ENCODE measurements around the gene CNTF.

CNTF gene

DNA sequence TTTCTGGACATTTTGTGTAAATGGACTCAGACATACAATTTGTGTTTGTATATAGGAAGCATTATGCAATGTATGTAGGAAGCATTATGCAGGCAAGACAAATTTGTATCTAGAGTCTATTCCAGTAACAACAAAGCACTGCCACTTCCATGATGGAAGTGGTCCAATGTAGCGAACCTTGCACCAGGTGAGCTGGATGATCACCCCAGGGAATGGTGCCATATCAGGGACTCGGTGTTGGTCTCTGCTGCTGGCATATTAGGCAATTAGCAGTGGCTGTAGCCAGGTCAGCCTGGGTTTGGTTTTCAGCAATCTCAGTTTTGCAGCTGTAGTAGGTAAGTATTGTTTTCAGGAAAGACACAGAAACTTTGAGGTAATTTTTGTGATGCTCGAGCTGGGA is 30.8 kb upstream of the CNTF start:
- no peak for DNase-seq
- no peaks in the 10 kb centered on the region for H3K4me1 ChIP-seq (ENCODE audit: insufficient read depth, low read length)
- no peak overlapping the region for H3K27ac ChIP-seq (ENCODE audit: low read length)
- H3K27me3 ChIP-seq (ENCODE audit: insufficient read depth, low read length, poor library complexity): no peaks in the 10 kb centered on the region
- no peak overlapping the region for H2AFZ ChIP-seq (ENCODE audit: low read depth, low read length)
- TF ChIP-seq, protein P1, sequence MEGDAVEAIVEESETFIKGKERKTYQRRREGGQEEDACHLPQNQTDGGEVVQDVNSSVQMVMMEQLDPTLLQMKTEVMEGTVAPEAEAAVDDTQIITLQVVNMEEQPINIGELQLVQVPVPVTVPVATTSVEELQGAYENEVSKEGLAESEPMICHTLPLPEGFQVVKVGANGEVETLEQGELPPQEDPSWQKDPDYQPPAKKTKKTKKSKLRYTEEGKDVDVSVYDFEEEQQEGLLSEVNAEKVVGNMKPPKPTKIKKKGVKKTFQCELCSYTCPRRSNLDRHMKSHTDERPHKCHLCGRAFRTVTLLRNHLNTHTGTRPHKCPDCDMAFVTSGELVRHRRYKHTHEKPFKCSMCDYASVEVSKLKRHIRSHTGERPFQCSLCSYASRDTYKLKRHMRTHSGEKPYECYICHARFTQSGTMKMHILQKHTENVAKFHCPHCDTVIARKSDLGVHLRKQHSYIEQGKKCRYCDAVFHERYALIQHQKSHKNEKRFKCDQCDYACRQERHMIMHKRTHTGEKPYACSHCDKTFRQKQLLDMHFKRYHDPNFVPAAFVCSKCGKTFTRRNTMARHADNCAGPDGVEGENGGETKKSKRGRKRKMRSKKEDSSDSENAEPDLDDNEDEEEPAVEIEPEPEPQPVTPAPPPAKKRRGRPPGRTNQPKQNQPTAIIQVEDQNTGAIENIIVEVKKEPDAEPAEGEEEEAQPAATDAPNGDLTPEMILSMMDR (IDR thresholded peaks at IDR 0.05; ENCODE audit: borderline replicate concordance, extremely low read depth, low read length, poor library complexity, severe bottlenecking): no peak
- no peak for TF ChIP-seq EZH2 (IDR thresholded peaks at IDR 0.05; ENCODE audit: borderline replicate concordance, low read depth, low read length, severe bottlenecking)
- H3K4me2 ChIP-seq (ENCODE audit: insufficient read depth, low read length): no peak overlapping the region
- H3K9ac ChIP-seq (ENCODE audit: low read depth, low read length): no peak overlapping the region
- peaks cover 75% of the 10 kb centered on the region for H3K36me3 ChIP-seq (ENCODE audit: insufficient read depth, low read length)
- H3K4me3 ChIP-seq (ENCODE audit: low read depth in 1 of 2, low read length in 2 of 2): no peak overlapping the region
- no peak for ATAC-seq (ENCODE audit: insufficient read depth, low read depth)
- H3K9me3 ChIP-seq (ENCODE audit: insufficient read depth, low read length, severe bottlenecking): no peaks in the 10 kb centered on the region
- H3K79me2 ChIP-seq (ENCODE audit: insufficient read depth, low read length): peaks cover 100% of the 10 kb centered on the region
- H4K20me1 ChIP-seq (ENCODE audit: insufficient read depth, low read length): peaks cover 62% of the 10 kb centered on the region

DNA sequence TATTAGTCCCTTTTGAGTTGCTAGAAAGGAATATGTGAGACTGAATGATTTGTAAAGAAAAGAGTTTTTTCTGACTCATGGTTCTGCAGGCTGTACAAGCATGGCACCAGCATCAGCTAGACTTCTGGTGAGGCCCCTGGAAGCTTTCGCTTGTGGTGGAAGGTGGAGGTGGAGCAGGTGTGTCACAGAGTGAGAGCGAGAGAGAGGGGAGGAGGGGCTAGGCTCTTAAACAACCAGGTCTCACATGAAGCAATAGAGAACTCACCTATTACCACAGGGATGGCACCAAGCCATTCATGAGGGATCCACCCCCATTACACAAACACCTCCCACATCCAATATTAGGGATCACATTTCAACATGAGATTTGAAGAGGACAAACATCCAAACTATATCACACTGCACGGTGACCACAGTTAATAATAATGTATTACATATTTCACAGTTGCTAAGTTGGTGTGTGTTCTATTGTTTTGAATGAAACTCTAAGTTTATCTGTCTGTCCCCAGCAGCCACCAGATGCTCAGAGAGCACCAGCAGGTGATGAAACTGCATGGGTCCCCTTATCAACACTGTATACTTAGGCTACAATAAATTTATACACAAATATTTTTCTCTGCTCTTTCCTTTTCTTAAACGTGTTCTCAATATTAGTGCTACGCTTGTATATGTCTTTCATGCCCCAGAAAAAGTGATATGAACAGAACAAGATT is 29.5 kb upstream of the CNTF start:
- H3K27ac ChIP-seq (ENCODE audit: low read length): no peak overlapping the region
- no peaks in the 10 kb centered on the region for H3K9me3 ChIP-seq (ENCODE audit: insufficient read depth, low read length, severe bottlenecking)
- H3K4me2 ChIP-seq (ENCODE audit: insufficient read depth, low read length): no peak overlapping the region
- no peak for DNase-seq
- peaks cover 100% of the 10 kb centered on the region for H3K79me2 ChIP-seq (ENCODE audit: insufficient read depth, low read length)
- H4K20me1 ChIP-seq (ENCODE audit: insufficient read depth, low read length): peaks cover 64% of the 10 kb centered on the region
- H3K27me3 ChIP-seq (ENCODE audit: insufficient read depth, low read length, poor library complexity): no peaks in the 10 kb centered on the region
- TF ChIP-seq, protein P1 (IDR thresholded peaks at IDR 0.05; ENCODE audit: borderline replicate concordance, extremely low read depth, low read length, poor library complexity, severe bottlenecking): no peak
- no peak for TF ChIP-seq EZH2 (IDR thresholded peaks at IDR 0.05; ENCODE audit: borderline replicate concordance, low read depth, low read length, severe bottlenecking)
- H3K9ac ChIP-seq (ENCODE audit: low read depth, low read length): no peak overlapping the region
- no peak overlapping the region for H2AFZ ChIP-seq (ENCODE audit: low read depth, low read length)
- no peak for ATAC-seq (ENCODE audit: insufficient read depth, low read depth)
- H3K36me3 ChIP-seq (ENCODE audit: insufficient read depth, low read length): peaks cover 66% of the 10 kb centered on the region
- no peak overlapping the region for H3K4me3 ChIP-seq (ENCODE audit: low read depth in 1 of 2, low read length in 2 of 2)
- no peaks in the 10 kb centered on the region for H3K4me1 ChIP-seq (ENCODE audit: insufficient read depth, low read length)

DNA sequence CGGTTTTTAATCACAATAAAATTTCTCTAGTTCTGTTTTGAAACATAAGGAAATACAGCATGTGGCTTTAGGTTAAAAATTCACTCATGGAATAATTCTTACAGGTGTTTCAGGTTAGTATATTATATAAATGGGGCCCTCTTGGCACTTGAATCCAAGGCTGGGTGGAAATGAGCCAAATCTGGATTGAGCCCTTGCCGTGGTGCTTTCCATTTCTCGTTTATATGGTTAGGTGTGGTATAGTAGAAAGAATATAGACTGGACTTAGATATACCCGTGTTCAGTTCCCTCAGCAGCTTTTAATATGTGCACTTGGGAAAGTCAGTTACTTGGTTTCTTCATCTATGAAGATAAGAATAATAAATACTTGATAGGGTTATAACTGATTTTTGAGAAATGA is 27.6 kb upstream of the CNTF start:
- no peak for ATAC-seq (ENCODE audit: insufficient read depth, low read depth)

More for the DNA sequence above, 27.6 kb upstream of the CNTF start:
- Histone ChIP-seq H3K4me1 (ENCODE audit: insufficient read depth, low read length) (no peaks in the 10 kb centered on the region), H3K9me3 (ENCODE audit: insufficient read depth, low read length, severe bottlenecking) (no peaks in the 10 kb centered on the region), H3K79me2 (ENCODE audit: insufficient read depth, low read length) (peaks cover 100% of the 10 kb centered on the region), H3K27ac (ENCODE audit: low read length) (no peak overlapping the region), H4K20me1 (ENCODE audit: insufficient read depth, low read length) (peaks cover 67% of the 10 kb centered on the region), H3K4me3 (ENCODE audit: low read depth in 1 of 2, low read length in 2 of 2) (no peak overlapping the region), H3K27me3 (ENCODE audit: insufficient read depth, low read length, poor library complexity) (no peaks in the 10 kb centered on the region), H3K9ac (ENCODE audit: low read depth, low read length) (no peak overlapping the region), H3K4me2 (ENCODE audit: insufficient read depth, low read length) (no peak overlapping the region), H3K36me3 (ENCODE audit: insufficient read depth, low read length) (peaks cover 57% of the 10 kb centered on the region), H2AFZ (ENCODE audit: low read depth, low read length) (no peak overlapping the region)
- no peak for DNase-seq
- no peak for TF ChIP-seq EZH2 (IDR thresholded peaks at IDR 0.05; ENCODE audit: borderline replicate concordance, low read depth, low read length, severe bottlenecking)
- TF ChIP-seq, protein P1 (IDR thresholded peaks at IDR 0.05; ENCODE audit: borderline replicate concordance, extremely low read depth, low read length, poor library complexity, severe bottlenecking): no peak

Measured in DND-41 (cell line).